Panc1 (cell line): ENCODE data around the gene DNAH7.

Experiments used
- SIN3A ChIP-seq: IDR thresholded peaks from 2 replicates; pipeline ENCODE4 v1.6.1; 2012; ENCODE audit warnings: low read depth, mild to moderate bottlenecking, low read length, moderate library complexity, borderline replicate concordance; ENCODE audit not compliant: insufficient read depth
- TCF7L2 ChIP-seq: IDR thresholded peaks from 2 replicates; pipeline ENCODE4 v1.6.1; 2011; ENCODE audit warnings: mild to moderate bottlenecking, low read depth, low read length, inconsistent platforms
- TF ChIP-seq, protein P1 (sequence below): fragments of 450-650 bp; IDR thresholded peaks from 2 replicates; pipeline ENCODE4 v1.5.1; 2017; ENCODE audit warnings: mild to moderate bottlenecking

DNA sequence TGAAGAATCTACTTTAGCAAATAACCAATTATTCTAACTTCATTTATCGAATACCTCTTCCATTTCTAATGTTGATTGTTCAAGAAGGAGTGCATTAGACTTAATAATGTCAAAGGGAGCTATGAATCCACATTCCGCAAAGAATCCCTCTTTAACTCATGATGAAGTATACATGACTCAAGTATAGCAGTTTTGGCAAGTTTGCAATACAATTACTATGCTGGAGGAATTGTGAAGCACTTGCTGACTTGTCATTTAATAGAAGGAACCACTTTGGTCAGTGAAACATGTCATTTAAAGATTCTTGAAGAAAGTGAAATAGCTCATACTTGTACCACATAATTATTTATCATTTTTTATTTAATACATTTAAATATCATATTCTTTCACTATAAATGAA, 286.5 kb downstream of the DNAH7 start:
- TF ChIP-seq, protein P1, sequence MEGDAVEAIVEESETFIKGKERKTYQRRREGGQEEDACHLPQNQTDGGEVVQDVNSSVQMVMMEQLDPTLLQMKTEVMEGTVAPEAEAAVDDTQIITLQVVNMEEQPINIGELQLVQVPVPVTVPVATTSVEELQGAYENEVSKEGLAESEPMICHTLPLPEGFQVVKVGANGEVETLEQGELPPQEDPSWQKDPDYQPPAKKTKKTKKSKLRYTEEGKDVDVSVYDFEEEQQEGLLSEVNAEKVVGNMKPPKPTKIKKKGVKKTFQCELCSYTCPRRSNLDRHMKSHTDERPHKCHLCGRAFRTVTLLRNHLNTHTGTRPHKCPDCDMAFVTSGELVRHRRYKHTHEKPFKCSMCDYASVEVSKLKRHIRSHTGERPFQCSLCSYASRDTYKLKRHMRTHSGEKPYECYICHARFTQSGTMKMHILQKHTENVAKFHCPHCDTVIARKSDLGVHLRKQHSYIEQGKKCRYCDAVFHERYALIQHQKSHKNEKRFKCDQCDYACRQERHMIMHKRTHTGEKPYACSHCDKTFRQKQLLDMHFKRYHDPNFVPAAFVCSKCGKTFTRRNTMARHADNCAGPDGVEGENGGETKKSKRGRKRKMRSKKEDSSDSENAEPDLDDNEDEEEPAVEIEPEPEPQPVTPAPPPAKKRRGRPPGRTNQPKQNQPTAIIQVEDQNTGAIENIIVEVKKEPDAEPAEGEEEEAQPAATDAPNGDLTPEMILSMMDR, result no peak
- TF ChIP-seq SIN3A, result no peak
- TF ChIP-seq TCF7L2, result no peak
